ENCODE results near the gene DOCK10.

DNA sequence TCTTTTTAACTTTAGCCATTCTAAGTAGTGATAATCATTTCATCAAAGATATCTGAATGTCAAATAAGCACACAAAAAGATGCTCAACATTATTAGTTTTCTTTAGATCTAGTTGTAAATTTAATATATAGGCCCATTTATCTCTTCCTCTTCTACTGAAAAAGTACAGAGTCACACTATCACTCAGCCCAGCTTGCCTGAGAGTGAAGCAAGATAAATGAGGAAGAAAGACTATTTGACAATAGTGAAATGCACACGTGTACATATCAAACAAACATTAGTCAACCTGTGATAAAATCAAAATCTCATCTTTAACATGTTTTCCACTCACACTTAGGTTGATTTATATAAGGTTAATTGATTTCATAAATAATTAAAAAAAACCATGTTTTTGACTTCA lies 242.6 kb downstream of the DOCK10 start:
- TF ChIP-seq CBFB (CRISPR knock-in tag; IDR thresholded peaks at IDR 0.05; ENCODE audit: low read depth) (no peak), TEAD1 (CRISPR knock-in tag; IDR thresholded peaks at IDR 0.05) (no peak), CREB1 (CRISPR knock-in tag; IDR thresholded peaks at IDR 0.05) (no peak), ESRRA (CRISPR knock-in tag; IDR thresholded peaks at IDR 0.05; ENCODE audit: borderline replicate concordance) (no peak)
- TF ChIP-seq, protein P1, sequence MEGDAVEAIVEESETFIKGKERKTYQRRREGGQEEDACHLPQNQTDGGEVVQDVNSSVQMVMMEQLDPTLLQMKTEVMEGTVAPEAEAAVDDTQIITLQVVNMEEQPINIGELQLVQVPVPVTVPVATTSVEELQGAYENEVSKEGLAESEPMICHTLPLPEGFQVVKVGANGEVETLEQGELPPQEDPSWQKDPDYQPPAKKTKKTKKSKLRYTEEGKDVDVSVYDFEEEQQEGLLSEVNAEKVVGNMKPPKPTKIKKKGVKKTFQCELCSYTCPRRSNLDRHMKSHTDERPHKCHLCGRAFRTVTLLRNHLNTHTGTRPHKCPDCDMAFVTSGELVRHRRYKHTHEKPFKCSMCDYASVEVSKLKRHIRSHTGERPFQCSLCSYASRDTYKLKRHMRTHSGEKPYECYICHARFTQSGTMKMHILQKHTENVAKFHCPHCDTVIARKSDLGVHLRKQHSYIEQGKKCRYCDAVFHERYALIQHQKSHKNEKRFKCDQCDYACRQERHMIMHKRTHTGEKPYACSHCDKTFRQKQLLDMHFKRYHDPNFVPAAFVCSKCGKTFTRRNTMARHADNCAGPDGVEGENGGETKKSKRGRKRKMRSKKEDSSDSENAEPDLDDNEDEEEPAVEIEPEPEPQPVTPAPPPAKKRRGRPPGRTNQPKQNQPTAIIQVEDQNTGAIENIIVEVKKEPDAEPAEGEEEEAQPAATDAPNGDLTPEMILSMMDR (IDR thresholded peaks at IDR 0.05), result no peak
- TF ChIP-seq, protein P2, sequence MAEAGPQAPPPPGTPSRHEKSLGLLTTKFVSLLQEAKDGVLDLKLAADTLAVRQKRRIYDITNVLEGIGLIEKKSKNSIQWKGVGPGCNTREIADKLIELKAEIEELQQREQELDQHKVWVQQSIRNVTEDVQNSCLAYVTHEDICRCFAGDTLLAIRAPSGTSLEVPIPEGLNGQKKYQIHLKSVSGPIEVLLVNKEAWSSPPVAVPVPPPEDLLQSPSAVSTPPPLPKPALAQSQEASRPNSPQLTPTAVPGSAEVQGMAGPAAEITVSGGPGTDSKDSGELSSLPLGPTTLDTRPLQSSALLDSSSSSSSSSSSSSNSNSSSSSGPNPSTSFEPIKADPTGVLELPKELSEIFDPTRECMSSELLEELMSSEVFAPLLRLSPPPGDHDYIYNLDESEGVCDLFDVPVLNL (CRISPR knock-in tag; IDR thresholded peaks at IDR 0.05; ENCODE audit: borderline replicate concordance, low read depth), result no peak
- TF ChIP-seq, protein P3, sequence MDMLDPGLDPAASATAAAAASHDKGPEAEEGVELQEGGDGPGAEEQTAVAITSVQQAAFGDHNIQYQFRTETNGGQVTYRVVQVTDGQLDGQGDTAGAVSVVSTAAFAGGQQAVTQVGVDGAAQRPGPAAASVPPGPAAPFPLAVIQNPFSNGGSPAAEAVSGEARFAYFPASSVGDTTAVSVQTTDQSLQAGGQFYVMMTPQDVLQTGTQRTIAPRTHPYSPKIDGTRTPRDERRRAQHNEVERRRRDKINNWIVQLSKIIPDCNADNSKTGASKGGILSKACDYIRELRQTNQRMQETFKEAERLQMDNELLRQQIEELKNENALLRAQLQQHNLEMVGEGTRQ (CRISPR knock-in tag; IDR thresholded peaks at IDR 0.05), result no peak
- TF ChIP-seq, protein P4, sequence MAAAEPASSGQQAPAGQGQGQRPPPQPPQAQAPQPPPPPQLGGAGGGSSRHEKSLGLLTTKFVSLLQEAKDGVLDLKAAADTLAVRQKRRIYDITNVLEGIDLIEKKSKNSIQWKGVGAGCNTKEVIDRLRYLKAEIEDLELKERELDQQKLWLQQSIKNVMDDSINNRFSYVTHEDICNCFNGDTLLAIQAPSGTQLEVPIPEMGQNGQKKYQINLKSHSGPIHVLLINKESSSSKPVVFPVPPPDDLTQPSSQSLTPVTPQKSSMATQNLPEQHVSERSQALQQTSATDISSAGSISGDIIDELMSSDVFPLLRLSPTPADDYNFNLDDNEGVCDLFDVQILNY (CRISPR knock-in tag; IDR thresholded peaks at IDR 0.05), result no peak
